CD1c-positive myeloid dendritic cell (primary cell): ENCODE results near the gene OSBPL9.

ENCODE experiments used
- DNase-seq: peaks from one replicate; pipeline ENCODE4 v3.0.0-alpha.2; 2016; ENCODE audit errors: extremely low spot score

Gene OSBPL9

GRCh38 chr1:51735746-51736254, 118.9 kb downstream of the OSBPL9 start:
- no peak for DNase-seq

GRCh38 chr1:51736702-51737101, 119.8 kb downstream of the OSBPL9 start:
- DNase-seq: no peak

DNA sequence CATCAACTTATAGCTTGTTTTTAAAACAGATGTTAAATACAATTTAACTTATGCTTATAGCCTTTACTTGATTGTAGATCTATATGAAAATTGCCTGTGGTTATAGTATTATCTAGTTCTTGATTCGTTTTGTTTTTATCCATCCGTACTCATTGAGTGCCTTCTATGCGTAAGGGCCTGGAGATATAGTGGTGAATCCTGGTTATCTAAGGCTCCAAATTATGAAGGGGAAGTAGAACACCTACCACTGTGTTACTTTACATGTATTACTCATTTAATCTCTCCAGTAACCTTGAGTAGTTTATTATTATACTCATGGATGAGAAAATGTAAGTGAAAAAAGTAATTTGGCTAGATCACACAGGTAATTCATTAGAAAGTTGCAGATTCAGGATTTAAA, 121.8 kb downstream of the OSBPL9 start:
- no peak for DNase-seq

GRCh38 chr1:51740652-51741051, 123.8 kb downstream of the OSBPL9 start:
- DNase-seq: no peak

DNA sequence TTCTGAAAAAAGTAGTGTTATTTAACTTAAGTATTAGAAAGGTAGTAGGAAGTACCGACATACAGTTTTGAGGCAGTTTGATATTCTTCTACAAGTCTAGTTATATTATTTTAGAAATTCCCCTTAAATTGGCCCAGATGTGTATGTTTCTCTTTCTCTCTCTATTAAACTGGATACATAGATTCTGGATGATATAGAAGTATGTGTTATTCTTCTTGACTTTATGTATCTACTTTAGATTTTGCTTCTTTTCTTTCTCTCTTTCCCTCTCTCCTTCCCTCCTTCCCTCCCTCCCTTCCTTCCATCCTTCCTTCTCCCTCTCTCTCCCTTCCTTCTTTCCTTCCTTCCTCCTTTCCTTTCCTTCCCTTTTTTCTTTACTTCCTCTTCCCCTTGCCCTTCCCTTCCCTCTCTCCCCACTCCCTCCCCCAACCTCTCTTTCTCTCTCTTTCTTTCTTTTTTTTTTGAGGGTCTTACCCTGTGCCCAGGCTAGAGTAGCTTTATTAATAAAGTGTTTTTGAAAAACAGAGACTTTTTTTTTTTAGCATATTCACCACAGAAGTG, 124.3 kb downstream of the OSBPL9 start:
- DNase-seq: no peak

DNA sequence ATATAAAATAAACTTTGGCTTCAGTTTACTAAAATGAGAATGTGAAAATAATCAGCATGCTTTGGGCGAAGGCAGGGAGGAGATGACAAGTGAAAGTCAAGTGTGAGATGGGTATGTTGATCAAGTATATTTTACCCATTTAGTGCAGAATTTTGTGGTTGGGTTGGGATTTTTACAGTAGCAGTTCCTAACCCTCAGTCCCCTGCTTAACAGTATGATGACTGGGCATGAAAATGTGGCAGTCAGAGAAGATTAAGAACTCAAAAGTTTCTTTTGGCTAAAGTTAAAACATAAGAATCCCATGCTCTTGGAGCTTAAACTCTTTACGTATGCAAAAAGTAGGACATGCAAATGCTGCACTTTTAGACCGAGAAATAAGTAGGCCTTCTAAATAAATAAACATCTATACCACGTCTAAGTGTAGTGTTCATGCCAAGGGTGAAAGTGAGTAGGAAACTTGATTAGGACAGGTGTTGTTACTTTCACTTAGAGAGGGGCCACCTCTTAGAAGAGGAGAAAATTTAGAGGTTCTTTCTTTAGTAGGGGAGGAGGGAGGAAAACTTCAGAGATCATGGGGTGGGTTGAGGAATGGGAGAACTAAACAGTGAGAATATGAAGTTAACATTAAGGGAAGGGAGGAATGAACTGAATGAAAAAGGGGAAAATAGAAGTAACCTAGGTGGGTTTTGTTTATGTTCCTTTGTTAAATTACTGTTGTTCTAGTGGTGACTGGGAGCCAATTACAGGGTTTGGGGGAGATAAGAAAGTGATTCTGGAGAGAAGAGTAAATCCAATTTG, 127.8 kb downstream of the OSBPL9 start:
- no peak for DNase-seq

DNA sequence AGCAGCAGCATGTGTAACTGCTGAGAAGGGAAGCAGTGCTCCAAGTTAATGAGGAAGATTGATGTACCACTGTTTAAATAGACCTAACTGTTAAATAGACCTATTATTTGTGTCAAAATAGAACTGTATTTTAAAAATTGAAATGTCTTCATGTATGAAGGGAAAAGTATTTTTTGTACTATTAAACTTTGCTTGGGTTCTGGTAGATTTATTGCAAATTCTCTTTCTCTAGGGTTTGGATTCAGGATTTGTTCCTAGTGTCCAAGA, 128.3 kb downstream of the OSBPL9 start:
- no peak for DNase-seq

GRCh38 chr1:51749151-51749550, 132.3 kb downstream of the OSBPL9 start:
- DNase-seq: no peak

DNA sequence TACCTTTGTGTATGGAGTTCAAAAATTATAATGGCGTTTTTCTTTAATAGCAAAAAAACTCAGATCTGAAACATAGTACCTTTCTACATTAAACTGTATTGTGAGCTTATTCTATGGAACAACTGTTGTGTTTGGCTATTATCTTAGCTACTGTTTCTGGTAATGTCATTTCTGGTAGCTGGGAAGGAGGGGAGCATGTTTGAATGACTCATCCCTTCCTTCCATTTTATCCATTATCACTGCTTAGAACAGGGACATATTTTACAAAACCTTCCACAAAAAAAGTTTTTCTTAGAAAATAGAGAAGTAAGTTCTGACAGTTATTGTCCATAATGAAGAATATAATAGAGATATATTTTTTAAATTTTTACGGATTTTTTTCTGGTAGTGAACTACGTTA, 133.3 kb downstream of the OSBPL9 start:
- no peak for DNase-seq

DNA sequence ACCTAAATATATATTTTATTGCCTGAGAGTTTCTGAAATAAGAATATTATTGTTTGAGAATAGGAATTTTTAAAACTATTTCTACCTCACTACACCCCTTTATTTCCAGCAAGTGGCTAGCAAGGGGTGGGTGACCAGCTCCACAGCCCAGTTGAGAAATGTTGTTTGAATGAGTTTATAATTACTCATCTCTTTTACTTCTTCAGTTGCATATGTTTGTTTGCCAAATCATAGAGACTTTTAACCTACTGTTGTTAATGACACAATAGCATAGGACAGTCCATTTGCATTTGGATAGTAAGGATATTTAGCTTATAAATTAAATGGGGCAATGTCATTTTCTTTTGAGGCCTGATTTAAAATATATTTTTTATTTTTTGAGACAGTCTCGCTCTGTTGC, 133.8 kb downstream of the OSBPL9 start:
- DNase-seq: no peak

DNA sequence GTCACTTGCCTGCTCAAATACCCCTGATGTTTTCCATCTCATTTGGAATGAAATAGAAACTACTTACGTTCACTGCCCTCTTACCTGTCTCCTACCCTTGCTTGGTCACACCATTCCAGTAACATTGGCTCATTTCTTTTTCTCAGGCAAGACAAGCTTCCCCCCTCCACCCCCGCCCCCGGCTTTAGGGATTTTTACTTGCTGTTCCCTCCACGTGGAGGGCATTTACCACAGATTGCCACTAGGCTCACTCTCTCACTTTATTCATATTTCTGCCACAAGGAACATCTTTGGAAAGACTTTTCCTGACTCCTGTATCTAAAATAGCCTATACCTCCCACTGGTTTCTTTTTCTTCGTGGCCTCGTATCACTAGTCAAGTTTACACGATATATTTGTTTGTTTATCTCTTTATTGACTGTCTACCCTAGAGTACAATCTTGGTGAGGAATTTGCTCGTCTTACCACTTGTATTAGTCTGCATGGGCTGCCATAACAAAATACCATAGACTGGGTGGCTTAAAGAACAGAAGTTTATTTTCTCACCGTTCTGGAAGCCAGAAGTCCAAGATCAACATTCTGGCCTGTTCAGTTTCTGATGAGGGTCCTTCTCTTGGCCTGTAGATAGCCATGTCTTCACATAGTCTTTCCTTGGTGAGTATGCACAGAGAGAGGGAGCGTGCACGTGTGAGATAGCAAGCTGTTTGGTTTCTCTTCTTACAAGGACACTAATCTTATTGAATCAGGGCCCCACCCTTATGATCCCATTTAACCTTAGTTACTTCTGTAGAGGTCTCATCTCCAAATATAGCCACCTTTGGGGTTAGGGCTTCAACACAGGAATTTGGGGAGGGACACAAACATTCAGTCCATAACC, 135.4 kb downstream of the OSBPL9 start:
- no peak for DNase-seq

DNA sequence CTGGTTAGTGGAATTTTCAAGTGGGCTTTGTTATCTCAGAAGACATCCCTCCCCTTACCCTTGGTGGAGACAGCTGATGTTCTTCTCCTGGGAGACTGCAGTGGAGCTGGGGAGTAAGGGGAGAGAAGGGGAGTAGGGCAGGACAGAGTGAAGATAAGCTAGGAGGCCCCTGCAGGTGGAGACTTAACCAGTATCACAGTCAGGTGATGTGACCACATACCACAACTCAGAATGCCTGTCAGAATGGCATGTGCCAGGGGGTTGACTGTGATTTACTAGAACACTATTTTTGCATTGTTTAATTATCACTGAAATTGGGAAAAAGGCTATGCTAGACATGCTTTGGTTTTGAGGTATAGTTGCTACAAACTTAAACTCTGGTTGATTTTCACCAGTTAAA, 137.1 kb downstream of the OSBPL9 start:
- no peak for DNase-seq

- DNase-seq: no peak
These were observed 137.8 kb downstream of the OSBPL9 start for GRCh38 chr1:51754666-51755065.

DNA sequence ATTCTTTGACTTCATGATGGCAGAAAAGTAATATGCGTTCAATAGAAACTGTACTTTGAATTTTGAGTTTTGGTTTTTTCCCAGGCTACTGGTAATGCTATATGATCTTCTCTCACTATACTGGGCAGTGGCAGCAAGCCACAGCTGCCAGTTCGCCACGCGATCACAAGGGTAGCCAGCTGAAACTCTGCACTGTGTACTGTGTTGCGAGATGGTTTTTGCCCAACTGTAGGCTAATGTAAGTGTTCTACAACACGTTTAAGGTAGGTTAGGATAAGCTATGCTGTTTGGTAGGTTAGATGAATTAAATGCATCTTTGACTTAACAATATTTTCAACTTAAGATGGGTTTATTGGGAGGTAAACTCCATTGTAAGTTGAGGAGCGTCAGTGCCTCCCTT, 138.5 kb downstream of the OSBPL9 start:
- no peak for DNase-seq

DNA sequence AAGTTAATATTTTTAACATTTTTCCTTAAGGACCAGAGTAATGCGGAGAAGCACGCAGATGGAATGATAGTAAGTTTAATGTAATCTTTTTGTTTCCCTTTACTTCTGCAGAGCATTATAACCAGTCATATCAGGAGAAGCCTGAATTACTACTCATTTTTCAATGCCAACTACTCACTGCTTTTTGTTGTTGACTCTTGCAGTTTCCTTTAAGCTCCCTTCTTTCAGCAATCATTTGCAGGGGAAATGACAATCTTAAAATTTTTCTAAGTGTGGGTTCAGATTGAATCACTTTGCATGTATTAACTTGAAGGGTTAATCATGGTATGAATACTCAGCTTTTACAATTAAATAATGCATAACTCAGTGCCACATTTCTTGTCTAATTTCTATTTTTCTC, 139.4 kb downstream of the OSBPL9 start:
- no peak for DNase-seq

GRCh38 chr1:51758310-51758709, 141.4 kb downstream of the OSBPL9 start:
- no peak for DNase-seq

DNA sequence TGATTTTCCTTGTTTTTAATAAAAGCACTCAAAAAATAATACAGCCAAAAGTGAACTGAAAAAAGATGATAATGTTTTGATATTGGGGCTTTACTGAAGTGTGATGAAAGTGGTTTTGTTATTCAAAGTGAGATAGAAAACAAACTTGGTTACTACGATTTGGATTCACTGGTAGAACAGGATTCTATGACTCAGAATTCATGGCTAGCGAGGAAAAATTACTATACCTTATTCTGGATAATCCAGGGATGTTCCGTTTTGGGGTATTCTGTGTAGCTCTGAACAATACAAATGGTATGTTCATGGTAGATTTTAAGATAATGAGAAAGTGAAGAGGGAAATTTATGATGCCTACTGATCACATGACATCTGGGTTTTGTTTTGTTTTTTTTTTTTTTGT, 144.0 kb downstream of the OSBPL9 start:
- no peak for DNase-seq

GRCh38 chr1:51761351-51761750, 144.5 kb downstream of the OSBPL9 start:
- DNase-seq: no peak

DNA sequence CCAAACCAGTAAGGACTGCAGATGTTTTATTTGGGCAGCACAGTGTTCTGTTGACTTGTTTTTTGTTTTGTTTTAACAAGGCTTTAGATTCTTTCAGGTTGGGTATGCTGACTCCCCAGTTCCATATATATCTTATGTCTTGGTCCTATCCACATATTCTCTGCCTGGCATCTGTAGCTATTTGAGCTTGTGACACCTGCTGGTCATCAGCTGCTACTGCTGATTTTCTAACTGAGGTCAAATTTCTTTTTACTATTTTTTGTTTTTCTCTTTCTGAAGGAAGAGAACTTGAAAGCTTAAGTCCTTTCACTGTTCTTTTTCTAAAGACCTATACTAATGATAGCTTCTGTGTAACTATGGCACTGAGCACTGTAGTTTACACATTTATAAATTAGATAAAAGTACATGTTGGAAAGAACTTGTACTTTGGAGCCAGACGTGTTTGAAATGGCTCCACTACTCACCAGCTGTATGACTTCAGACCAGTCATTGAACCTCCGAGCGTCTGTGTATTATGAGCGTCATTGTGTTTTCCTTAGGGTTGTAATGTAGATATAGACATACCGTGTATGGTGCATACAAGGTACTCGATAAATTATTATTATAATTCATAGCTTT, 152.2 kb downstream of the OSBPL9 start:
- DNase-seq: peak; percentile 47

DNA sequence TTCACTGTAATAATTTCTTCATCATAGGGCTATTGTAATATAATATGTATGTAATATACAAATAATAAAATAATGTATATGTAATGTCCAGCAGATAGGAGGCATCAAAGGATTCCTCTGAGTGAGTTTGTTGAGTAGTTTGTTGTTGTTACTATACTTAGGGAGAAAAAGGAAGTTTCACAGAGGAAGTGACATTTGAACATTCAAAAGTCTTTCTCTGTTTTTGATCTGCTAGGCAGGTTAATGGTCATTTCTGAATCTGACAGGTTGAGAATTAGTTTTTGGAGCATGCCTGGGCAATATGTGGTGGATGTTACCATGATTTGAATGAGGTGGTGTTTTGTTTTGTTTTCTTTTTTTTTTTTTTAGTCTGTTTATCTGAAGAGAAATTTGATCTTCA, 159.5 kb downstream of the OSBPL9 start:
- peak; percentile 24 for DNase-seq

- no peak for DNase-seq
These were observed 164.0 kb downstream of the OSBPL9 start for GRCh38 chr1:51780927-51781326.

- DNase-seq: no peak
These were observed 168.1 kb downstream of the OSBPL9 start for GRCh38 chr1:51784997-51785421.
